GM18858 (cell line): ENCODE measurements around the gene ASB18.

Experiments
- ATAC-seq: cut with Tn5 transposase; IDR thresholded peaks from one replicate; pipeline ENCODE4 v1.9.1; 2021; ENCODE audit not compliant: unreplicated experiment

ASB18 gene

GRCh38 chr2:236244256-236244655 lies 19.9 kb downstream of the ASB18 start:
- ATAC-seq, result no peak

DNA sequence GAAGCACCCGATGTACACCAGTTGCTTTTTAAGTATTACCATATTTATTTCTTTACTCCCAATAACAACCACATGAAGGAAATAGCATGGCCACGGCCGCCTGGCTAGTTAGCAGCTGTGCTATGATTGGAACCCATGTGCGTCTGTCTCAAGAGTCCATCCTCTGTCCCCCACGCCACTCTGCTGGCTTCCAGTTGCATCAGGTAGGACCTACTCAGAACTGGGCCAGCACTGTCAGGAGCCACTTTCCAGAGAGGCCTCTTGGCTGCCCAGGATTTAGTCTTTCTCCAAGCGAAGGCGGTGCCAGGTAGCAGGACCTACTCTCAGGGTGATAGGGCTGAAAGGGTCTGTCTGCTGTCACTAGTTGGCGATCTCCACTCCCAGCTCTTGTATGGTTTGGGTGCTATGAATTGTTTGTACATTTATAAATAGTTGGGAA lies 22.1 kb downstream of the ASB18 start:
- ATAC-seq, result no peak

GRCh38 chr2:236241181-236242056 lies 22.8 kb downstream of the ASB18 start:
- ATAC-seq, result no peak

GRCh38 chr2:236240228-236240990 lies 23.8 kb downstream of the ASB18 start:
- no peak for ATAC-seq

DNA sequence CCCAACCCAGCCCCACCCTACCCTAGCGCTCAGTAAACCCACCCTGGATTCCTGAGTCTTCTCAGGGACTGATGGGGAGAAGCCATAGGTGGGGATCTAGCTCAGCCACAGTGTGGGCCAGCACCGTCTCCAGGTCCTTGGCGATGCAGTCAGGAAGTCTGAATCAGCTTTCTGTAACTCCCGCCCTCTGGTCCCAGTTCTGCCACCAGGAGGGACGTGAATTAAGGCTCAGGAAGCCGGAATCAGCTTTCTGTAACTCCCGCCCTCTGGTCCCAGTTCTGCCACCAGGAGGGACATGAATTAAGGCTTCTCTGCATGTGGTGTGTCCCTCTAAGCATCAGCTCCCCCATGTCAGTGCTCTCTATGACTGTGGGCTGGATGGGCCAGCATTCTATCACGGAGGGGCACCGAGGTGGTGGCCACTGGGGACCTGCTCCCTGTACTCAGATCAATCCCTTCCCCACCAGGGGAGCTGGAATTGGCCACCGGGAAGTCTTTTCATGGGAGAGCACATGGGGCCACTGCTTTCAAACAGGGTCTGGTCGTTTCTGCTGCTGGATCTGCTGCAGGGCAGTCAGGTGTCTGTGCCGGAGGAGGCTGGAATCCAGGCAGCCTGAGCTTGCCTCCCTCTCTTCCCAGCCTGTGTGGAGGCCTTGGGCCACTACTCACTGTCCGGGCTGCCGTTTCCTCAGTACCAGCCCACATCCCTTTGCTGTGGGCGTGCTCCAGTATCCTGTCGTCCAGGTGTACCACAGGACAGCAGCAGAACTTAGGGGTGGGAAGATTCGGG lies 24.7 kb downstream of the ASB18 start:
- ATAC-seq, result no peak

GRCh38 chr2:236238751-236239150 lies 25.5 kb downstream of the ASB18 start:
- no peak for ATAC-seq

- ATAC-seq, result no peak
These were observed 26.6 kb downstream of the ASB18 start for GRCh38 chr2:236237468-236238190.

GRCh38 chr2:236236559-236237452 lies 27.4 kb downstream of the ASB18 start:
- ATAC-seq, result no peak

GRCh38 chr2:236229186-236229585 lies 35.0 kb downstream of the ASB18 start:
- no peak for ATAC-seq

DNA sequence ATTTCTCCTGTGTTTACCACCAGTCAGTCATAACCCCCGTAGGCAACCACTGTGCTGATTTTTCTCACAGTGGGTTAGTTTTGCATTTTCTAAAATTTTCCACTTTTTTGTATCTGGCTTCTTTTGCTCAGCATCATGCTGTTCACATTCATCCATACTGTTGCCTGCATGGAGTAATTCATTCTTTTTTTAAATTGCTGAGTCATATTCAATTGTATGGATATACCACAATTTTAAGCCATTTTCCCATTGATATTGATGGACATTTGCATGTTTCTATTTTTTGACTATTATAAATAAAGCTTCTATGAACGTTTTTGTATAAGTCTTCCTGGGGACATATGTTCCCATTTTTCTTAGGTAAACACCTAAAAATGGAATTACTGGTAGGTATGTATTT lies 40.5 kb downstream of the ASB18 start:
- ATAC-seq, result no peak

GRCh38 chr2:236221798-236222197 lies 42.4 kb downstream of the ASB18 start:
- no peak for ATAC-seq

GRCh38 chr2:236219411-236219810 lies 44.8 kb downstream of the ASB18 start:
- ATAC-seq, result no peak

DNA sequence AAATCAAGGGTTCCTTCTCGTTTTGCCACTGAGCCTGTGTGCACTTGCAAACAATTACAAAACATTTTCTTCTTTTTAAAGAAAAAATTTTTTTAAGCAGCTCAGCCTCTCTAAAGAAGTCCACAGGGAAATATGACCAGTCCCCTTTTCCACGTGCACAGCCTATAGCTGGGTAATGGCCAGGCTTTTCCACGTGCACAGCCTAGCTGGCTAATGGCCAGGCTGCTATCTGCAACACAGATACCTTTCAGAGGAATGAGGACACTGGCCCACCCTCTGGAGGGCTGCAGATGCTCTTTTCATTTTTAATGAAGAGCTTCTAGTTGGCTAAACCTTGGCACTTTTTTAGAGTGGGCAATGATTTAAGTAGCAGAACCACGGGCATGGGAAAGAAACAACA lies 46.3 kb downstream of the ASB18 start:
- ATAC-seq, result no peak

DNA sequence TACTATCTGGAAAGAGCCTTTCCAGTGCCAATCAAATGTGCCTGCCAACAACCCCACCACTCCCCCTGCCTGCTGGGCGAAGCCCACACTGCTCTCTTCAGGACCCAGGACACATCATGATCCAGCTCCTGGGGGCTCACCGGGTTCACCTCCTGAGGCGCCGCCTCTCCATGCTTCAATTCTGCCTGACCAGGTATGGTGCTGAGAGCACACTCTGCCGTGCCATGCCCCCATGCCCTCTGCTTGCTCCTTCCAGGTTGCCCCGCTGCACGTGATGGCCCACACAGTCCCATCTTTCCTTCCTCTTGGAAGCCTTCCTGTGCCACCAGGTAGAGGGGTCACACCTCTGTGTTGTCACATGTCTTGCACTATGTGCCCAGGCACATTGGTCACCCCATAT lies 47.5 kb downstream of the ASB18 start:
- no peak for ATAC-seq

DNA sequence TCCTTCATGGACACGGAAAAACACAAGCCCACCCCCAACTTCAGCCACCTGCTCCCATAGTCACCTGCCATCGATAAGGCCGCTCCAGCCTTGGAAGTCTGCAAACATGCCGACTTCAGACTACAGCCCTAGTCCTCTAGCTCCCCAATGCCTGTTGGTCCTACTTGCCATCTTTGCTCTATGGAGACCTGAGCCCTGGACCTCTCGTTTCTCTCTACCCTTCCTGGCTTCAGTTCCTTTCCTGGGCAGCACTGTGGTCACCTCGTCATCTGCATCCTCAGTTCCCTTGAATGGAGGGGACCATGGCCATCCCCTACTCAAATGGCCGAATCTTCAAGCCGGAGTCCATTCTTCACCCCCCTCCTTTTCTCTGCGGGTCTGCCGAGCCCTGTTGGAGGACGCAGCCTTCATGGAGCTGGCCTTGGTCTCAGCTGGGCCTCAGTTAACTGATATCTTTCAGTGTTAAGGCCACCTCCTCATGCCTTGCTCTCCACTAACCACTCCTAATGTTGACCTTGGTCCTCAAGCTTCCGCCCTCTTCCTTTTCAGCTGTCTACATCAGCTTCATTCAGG lies 48.4 kb downstream of the ASB18 start:
- ATAC-seq, result no peak

GRCh38 chr2:236215196-236215595 lies 49.0 kb downstream of the ASB18 start:
- no peak for ATAC-seq

DNA sequence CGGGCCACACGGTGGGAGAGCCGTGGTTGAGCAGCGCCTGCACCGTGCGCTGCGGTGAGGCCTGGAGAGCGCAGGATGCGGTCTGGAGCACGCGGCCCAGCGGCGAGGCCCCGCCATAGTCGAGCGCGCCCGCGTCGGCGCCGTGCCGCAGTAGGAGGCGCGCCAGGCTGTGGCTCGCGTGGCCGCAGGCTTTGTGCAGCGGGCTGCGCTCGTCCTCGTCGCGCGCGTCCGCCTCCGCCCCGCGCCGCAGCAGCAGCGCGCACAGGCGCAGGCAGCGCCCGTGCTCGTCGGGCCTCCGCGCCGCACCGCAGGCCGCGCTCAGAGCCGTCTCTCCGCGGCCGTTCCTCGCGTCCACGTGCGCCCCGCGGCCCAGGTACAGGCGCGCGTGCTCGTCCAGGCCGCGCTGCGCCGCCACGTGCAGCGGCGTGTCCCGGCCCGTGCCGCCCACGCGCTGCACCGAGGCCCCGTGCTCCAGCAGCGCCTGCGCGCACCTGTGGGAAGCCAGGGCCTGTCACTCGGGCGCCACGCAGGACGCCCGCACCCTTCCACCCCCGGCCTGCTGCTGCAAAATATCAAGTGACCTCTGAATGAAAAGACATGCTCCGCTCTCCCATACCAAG lies 49.7 kb downstream of the ASB18 start:
- ATAC-seq, result no peak

DNA sequence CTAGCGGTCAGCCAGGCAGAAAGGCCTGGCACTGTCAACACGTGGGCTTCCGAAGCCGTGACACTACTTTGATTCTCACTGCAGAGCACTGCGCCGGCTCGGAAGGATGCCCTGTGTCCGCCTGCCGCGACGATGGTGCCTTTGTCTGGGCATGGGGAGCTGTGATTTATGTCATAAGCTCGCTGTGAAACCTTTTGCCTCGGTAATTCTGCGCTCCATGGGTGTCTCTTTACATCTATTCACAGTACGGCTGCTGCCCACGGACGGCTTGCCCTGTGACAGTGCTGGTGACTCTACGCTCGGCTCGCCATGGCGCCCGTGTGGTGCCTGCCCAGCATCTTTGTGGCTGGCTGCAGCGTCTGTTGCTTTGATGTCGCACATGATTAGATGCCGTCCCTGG lies 52.9 kb downstream of the ASB18 start:
- no peak for ATAC-seq

DNA sequence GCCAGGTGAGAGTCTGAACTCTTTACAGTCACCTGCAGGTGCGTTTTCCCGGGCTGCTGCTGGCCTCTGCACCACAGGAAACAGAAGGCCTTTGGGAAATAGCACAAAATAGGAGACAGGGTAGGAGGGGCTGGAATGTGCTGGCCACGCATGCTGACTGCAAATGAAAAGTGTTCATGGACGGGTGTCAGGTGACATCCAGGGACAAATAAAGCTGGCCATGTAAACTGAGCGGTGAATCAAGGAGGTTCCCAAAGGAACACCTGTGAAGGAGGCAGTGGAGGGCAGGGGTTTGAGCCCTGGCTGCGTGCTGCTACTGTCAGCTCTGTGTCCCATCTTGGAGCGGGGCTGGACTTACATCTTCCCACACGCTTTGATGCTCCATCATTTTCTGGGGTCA lies 53.7 kb downstream of the ASB18 start:
- no peak for ATAC-seq
